HTR-8/SVneo (cell line): ENCODE results near the gene OR10G2.
"Not testable (repeated sequence)": the region's sequence is repeated elsewhere in the genome, so short reads cannot be mapped to it uniquely, and the experiment has no call there.

Experiments
- DNase-seq: peaks from one replicate; pipeline ENCODE4 v3.0.0; 2011; ENCODE audit warnings: low spot score, mixed read lengths; ENCODE audit not compliant: insufficient read length
- FAIRE-seq: peaks from 2 replicates; lab custom pipeline; 2011; peaks lifted over from hg19 to GRCh38; lab: Jason Lieb, UNC

Gene OR10G2

DNA sequence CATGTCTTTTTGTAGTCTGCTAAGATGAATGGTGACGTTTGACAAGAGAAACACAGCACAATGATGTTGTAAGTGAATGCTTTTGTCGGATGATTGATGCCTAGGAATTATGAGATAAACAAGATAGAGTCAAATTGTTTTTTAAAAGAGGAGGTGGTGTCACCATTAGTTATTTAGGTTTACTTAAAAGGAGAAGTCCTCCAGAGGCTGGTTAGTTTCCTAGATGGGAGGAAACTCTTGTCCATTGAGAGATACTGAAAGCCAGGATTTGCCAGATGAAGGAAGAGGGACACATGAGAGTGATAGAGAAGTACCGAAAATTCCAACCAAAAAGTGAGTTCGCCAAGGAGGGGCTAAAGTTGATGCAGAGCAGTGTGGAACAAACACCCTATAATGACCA is at the start of gene OR10G2:
TSS of gene OR10G2 (minus strand) at position 101 of the 400 bp plus-strand sequence. CDS start at position 3, 98 bp downstream.
- no peak for DNase-seq
- FAIRE-seq, result no peak

GRCh38 chr14:21680072-21680471 is 45.3 kb upstream of the OR10G2 start:
- FAIRE-seq, result no peak
- no peak for DNase-seq

GRCh38 chr14:21675566-21675965 is 40.8 kb upstream of the OR10G2 start:
- no peak for FAIRE-seq
- DNase-seq, result no peak

DNA sequence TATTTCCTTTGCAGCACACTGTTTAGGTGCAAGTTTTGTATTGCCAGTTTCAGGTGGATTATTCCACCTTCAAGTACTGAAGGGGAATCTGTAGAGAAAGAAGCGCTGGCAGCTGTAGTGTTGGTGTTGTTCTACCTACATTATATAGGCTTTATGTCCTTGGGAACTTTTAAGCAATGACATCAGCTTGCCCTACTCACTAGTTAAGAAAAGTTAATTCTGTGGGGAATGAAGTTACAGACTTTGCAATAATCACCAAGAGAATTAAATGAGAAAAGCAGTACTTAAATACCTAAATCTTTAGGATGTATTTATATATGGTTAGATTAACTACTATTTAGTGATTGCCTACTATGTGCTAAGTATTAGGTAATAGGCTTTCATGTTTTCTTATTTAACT is 39.0 kb upstream of the OR10G2 start, which contains the start of gene OR4E1:
TSS of gene OR4E1 (minus strand) at position 101 of the 400 bp plus-strand sequence. CDS start 2,883 bp downstream, outside the sequence.
- DNase-seq (no peak), FAIRE-seq (no peak)

DNA sequence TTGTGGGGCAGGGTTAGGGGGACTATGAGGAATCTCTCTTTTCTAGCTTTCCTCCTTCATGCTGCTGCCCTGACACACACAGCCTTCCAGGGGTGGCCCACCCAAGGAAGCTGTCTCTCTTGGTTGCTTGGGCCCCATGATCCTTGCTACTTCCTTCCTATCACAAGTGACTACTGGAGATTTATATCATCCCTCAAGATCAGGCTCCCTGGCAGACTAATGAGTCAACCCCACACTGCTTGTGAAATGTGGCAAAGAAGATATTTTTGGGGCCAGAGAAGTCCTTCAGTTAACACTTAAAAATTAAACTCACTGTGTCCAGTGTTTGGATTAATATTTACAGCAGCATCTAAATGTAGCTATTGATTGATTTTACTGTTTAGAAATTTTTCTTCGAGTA is 37.4 kb upstream of the OR10G2 start:
- peak; percentile 12 for DNase-seq
- FAIRE-seq, result no peak

- FAIRE-seq (no peak), DNase-seq (no peak)
Measured at GRCh38 chr14:21671371-21671770, 36.6 kb upstream of the OR10G2 start.

GRCh38 chr14:21669284-21669683 is 34.5 kb upstream of the OR10G2 start:
- FAIRE-seq (no peak), DNase-seq (no peak)

GRCh38 chr14:21668377-21668776 is 33.6 kb upstream of the OR10G2 start:
- FAIRE-seq, result peak; percentile 67
- DNase-seq, result peak; percentile 51

GRCh38 chr14:21656980-21657379 is 22.2 kb upstream of the OR10G2 start:
- FAIRE-seq (no peak), DNase-seq (no peak)

DNA sequence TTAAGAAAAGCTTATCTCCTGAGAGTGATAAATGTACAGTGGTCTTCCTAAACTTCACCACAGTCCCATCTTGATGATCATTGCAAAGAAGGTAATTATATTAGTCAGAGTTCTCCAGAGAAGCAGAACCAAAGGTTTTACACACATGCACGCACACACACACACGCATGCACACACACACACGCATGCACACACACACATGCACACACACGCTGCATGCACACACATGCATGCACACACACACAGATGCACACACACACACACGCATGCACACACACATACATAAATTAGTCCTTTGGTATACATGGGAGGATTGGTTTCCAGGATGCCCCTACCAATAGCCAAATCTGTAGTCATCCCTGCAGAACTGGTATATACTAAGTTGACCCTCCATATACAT is 19.5 kb upstream of the OR10G2 start:
- DNase-seq (no peak), FAIRE-seq (no peak)

DNA sequence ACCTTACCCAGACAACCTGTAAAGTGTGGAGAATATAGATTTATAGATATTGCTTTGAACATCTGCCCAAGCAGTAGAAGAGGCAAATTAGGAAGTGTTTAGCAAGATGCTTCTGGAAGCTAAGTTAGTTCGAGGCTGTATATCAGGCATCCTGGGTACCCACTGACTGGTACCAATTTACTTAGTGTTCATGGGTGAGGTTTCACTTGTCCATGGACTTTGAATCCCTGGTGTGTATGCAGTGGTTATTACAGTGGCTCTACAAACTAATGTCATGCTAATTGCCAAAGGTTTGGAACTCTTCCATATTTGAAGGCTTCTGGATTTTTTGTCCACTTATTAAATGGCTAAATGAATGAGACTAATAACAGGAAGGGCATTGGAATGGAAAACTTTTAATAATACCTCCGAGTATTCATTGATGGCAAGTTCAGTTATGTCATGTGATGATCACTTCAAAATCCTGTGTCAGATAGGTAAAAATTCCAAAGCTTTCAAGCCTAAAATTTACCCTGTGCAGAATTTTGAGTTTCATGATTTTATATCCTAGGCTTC is 18.7 kb upstream of the OR10G2 start, which contains the start of gene OR4E2:
TSS of gene OR4E2 (plus strand) at position 505 of the 555 bp plus-strand sequence. CDS start 11,248 bp downstream, outside the sequence.
- FAIRE-seq (no peak), DNase-seq (no peak)

DNA sequence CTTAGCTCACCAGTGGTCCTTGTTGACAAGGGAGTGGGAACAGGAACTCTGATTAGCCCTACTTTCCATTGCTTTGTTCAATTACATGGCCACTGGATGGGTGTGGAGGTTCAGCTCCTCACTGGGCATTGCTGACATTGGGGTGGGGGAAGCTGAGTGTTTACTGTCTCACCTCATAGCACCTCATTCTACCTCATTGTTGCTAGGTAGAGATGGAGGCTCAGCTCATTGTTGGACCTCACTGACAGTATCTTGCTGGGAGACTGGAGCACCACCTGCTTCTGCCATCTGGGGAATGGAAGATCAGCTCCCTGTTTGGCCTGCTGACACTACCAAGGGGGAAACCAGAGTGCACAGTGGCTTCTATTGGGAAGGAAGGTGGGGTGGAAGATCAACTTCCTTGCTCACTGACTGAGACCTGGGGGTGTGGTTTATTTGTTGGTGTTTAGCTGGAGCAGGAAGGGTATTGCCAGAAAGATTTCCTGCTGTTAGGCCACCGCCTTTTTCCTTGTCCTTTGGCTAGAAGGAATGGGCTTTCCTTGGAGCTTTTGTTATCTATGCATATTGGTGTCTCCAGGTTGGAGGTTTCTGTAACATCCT is 17.6 kb upstream of the OR10G2 start:
- FAIRE-seq (no peak), DNase-seq (no peak)

DNA sequence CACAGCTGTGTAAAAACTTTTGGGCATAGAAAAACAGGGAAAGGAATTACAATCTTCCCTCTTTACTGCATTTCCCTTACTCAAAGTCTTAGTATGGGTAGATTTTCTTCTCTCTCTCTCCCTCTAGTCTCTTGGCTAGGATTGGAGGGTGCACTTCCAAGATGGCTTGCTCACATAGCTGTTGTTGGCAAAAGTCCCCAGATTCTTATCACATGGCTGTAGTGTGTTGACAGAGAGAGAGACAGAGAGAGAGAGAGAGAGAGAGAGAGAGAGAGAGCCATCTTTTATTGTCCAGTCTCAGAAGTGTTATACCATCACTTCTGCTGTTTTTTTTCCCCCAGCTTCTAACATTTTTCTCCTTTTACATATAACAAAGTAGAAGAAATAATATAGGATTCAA is 12.6 kb upstream of the OR10G2 start:
- DNase-seq (no peak), FAIRE-seq (no peak)

DNA sequence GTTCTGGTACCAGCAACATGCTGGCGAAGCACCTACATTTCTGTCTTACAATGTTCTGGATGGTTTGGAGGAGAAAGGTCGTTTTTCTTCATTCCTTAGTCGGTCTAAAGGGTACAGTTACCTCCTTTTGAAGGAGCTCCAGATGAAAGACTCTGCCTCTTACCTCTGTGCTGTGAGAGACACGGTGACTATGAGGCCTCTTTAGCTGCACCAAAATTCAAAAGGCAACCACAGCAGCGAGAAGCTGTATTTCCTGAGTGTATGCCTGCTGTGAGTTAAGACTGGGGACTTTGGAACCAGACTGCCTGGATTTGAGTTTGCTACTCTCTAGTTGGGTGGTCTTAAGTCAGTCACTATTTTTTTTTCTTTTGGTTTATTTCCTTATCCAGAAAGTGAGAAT is 8.7 kb upstream of the OR10G2 start:
- DNase-seq (no peak), FAIRE-seq (no peak)

DNA sequence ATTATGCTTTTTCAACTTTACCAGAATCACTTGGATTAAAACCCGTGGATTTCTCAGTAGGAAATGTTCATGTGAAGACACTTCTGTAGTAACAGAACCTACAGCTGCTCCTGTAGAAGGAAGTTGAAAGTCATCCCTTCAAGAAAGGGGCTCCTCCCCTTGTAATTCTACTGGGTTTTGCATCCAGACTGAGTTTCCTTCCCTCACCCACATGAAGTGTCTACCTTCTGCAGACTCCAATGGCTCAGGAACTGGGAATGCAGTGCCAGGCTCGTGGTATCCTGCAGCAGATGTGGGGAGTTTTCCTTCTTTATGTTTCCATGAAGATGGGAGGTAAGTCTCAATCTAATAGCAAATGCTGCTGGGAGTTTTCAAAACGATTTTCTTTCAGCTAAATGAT is 7.9 kb upstream of the OR10G2 start:
- FAIRE-seq, result no peak

DNA sequence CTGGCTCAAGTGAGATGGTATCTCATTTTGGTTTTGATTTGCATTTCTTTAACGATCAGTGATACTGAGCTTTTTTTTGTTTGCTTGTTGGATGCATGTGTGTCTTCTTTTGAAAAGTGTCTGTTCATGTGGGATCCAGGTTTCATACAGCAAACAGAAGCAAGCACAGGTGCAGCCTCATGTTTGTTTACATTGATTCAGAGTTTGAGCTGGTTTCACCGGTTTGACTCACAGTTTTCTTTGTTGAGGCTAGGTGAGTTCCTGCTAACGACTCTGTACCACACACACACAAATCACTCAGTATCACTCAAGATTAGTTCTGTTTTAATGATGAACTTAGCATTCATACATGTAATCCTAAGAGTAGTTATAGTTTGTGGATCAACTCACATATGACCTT is 3.7 kb downstream of the OR10G2 start:
- no peak for FAIRE-seq
- DNase-seq, result no peak

More for the DNA sequence above, 7.9 kb upstream of the OR10G2 start:
- no peak for DNase-seq

- DNase-seq, FAIRE-seq: not testable (repeated sequence)
Measured at GRCh38 chr14:21630503-21630902, 4.2 kb downstream of the OR10G2 start.

DNA sequence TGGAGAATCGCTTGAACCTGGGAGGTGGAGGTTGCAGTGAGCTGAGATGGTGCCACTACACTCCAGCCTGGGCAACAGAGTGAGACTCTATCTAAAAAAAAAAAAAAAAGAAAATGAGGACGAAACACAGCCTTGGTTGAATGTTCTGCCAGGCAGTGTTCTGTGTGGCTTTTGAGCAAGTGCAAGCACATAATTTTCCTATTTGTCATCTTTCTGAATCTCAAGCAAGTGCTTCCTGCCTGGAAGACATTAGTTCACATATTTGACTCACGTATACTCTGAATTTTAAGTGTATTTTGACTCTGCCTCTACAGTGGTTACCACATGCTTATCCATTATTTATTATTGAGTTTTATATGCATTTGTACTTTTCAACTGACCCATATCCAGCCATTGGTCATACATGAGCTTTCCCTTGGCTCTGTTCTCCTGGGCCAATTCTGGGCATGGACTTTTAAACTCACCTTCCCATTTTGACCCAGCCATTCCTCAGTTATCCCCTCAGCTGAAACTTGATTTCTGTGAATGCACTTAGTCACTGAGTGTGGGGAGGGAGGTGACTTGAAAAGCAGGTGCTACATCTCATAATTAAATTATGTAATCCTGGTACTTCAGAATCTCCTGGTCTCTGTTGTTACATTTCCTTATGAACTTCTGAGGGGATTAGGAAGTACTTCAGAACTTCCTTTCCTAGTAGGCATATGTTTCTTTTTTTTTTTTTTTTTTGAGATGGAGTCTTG is 8.1 kb downstream of the OR10G2 start:
- DNase-seq, result no peak
- FAIRE-seq, result no peak

GRCh38 chr14:21617614-21618013 is 17.1 kb downstream of the OR10G2 start:
- DNase-seq (no peak), FAIRE-seq (no peak)

- no peak for FAIRE-seq
- no peak for DNase-seq
Measured at GRCh38 chr14:21614240-21614639, 20.5 kb downstream of the OR10G2 start.

DNA sequence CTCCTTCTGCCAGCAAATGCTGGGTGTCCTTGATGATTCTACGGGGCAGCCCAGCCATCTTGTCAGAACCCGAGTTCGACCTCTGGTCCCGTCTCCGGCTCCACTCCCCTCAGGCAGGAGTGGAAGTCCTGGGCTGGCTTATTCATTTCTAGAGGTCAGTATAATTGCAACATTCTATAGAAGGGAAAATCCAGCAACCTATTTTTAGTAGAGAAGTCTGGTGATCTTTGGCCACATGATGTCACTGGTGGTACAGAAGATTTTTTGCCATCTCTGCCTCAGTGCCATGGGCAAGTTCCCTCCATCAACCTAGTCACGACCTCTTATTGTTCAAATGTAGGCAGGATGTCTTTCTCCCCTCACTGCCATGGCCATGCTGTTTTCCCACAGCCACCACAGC is 22.4 kb downstream of the OR10G2 start:
- DNase-seq, result no peak
- FAIRE-seq, result no peak
